Activated CD8-positive, alpha-beta T cell treated with anti-CD3 and anti-CD28 coated beads, Interleukin-2, amount 10 ng/mL, durations not matched to agents 7 days and 5 days (primary cell): ENCODE data around the gene ACTR8. TPM values are rescaled to one million over a fixed set of nuclear protein-coding genes. Genes with fewer than 3 reads are reported as not detected.

Experiments used
- ATAC-seq: fragments of 150-1000 bp; cut with Tn5 transposase; one replicate; pipeline ENCODE4 v1.10.0; 2021; ENCODE audit warnings: moderate library complexity
- CTCF ChIA-PET: fragments of 350-600 bp; sonication (Branson Sonifier 250); formaldehyde crosslinking; loops from one replicate; lab custom pipeline; 2021; ENCODE audit warnings: antibody characterized with exemption; lab: Charles Lee
- POLR2A ChIA-PET: fragments of 350-600 bp; sonication (Branson Sonifier 250); formaldehyde crosslinking; loops from one replicate; lab custom pipeline; 2021; ENCODE audit warnings: antibody characterized with exemption; lab: Charles Lee
- DNase-seq: peaks from one replicate; pipeline ENCODE4 v3.0.0-alpha.2; 2020
- H3K27ac Mint-ChIP-seq: one replicate; pipeline ENCODE4 v1.8.0; 2021; ENCODE audit warnings: mild to moderate bottlenecking, mixed read lengths
- H3K27me3 Mint-ChIP-seq: one replicate; pipeline ENCODE4 v1.8.0; 2021; ENCODE audit warnings: low read depth, mixed read lengths
- H3K36me3 Mint-ChIP-seq: one replicate; pipeline ENCODE4 v1.8.0; 2021; ENCODE audit warnings: low read depth, mixed read lengths
- H3K4me1 Mint-ChIP-seq: one replicate; pipeline ENCODE4 v1.8.0; 2021; ENCODE audit warnings: low read depth, mixed read lengths
- H3K4me3 Mint-ChIP-seq: one replicate; pipeline ENCODE4 v1.8.0; 2021; ENCODE audit warnings: mild to moderate bottlenecking, mixed read lengths
- H3K9me3 Mint-ChIP-seq: one replicate; pipeline ENCODE4 v1.8.0; 2022; ENCODE audit warnings: mixed read lengths; ENCODE audit not compliant: insufficient read depth
- total RNA-seq, 2 experiments: library from RNA; stranded (reverse); gene quantifications; one replicate each; pipeline ENCODE4 v1.2.3, GENCODE V29; 2021

The ACTR8 gene
- total RNA-seq, 2 experiments from 2014 or later: 29.2 to 37.1 TPM

GRCh38 chr3:53862241-53862640 is 19.7 kb downstream of the ACTR8 start:
- ATAC-seq: no peak
- Mint-ChIP-seq H3K27ac (no peak overlapping the region), H3K4me1 (peaks cover 5% of the 10 kb centered on the region), H3K4me3 (no peak overlapping the region), H3K9me3 (no peaks in the 10 kb centered on the region), H3K36me3 (peaks cover 30% of the 10 kb centered on the region), H3K27me3 (no peaks in the 10 kb centered on the region)
- DNase-seq: no peak
- POLR2A ChIA-PET: no interaction called here
- CTCF ChIA-PET: no interaction called here

GRCh38 chr3:53860196-53860595 is 21.8 kb downstream of the ACTR8 start:
- CTCF ChIA-PET: no interaction called here
- no peak overlapping the region for H3K27ac Mint-ChIP-seq

GRCh38 chr3:53859178-53859577 is 22.8 kb downstream of the ACTR8 start:
- Mint-ChIP-seq H3K4me3 (no peak overlapping the region), H3K36me3 (peaks cover 23% of the 10 kb centered on the region), H3K27me3 (peaks cover 2% of the 10 kb centered on the region), H3K4me1 (peaks cover 11% of the 10 kb centered on the region), H3K9me3 (no peaks in the 10 kb centered on the region), H3K27ac (no peak overlapping the region)
- ChIA-PET POLR2A (no interaction called here), CTCF (no interaction called here)
- ATAC-seq (no peak), DNase-seq (no peak)

More at GRCh38 chr3:53860196-53860595, 21.8 kb downstream of the ACTR8 start:
- POLR2A ChIA-PET: no interaction called here
- peaks cover 30% of the 10 kb centered on the region for H3K36me3 Mint-ChIP-seq
- H3K4me3 Mint-ChIP-seq: no peak overlapping the region
- H3K4me1 Mint-ChIP-seq: peaks cover 11% of the 10 kb centered on the region
- H3K27me3 Mint-ChIP-seq: no peaks in the 10 kb centered on the region
- ATAC-seq (no peak), DNase-seq (no peak)
- no peaks in the 10 kb centered on the region for H3K9me3 Mint-ChIP-seq

- Mint-ChIP-seq H3K9me3 (no peaks in the 10 kb centered on the region), H3K4me1 (peaks cover 11% of the 10 kb centered on the region), H3K27me3 (peaks cover 4% of the 10 kb centered on the region), H3K4me3 (no peak overlapping the region), H3K36me3 (peaks cover 19% of the 10 kb centered on the region), H3K27ac (no peak overlapping the region)
- ChIA-PET CTCF (no interaction called here), POLR2A (no interaction called here)
- DNase-seq (no peak), ATAC-seq (no peak)
Measured at GRCh38 chr3:53858096-53858741, 23.7 kb downstream of the ACTR8 start.

- no peak overlapping the region for H3K4me3 Mint-ChIP-seq
- H3K27ac Mint-ChIP-seq: no peak overlapping the region
- H3K4me1 Mint-ChIP-seq: peaks cover 11% of the 10 kb centered on the region
- H3K27me3 Mint-ChIP-seq: peaks cover 8% of the 10 kb centered on the region
- H3K9me3 Mint-ChIP-seq: no peaks in the 10 kb centered on the region
- no peak for DNase-seq
- ChIA-PET POLR2A (interaction anchor here (1.1 kb wide), 1 partner anchor 10 kb away, joined by 4 read pairs; no protein-coding TSS in a partner anchor), CTCF (no interaction called here)
- no peak for ATAC-seq
- peaks cover 12% of the 10 kb centered on the region for H3K36me3 Mint-ChIP-seq
Measured at GRCh38 chr3:53856964-53857363, 25.0 kb downstream of the ACTR8 start.

GRCh38 chr3:53850895-53851294 is 31.1 kb downstream of the ACTR8 start:
- peaks cover 28% of the 10 kb centered on the region for H3K27me3 Mint-ChIP-seq
- peaks cover 2% of the 10 kb centered on the region for H3K4me1 Mint-ChIP-seq
- ChIA-PET POLR2A (no interaction called here), CTCF (no interaction called here)
- H3K36me3 Mint-ChIP-seq: no peaks in the 10 kb centered on the region
- ATAC-seq (no peak), DNase-seq (no peak)
- H3K9me3 Mint-ChIP-seq: no peaks in the 10 kb centered on the region
- H3K4me3 Mint-ChIP-seq: no peak overlapping the region
- no peak overlapping the region for H3K27ac Mint-ChIP-seq

- H3K36me3 Mint-ChIP-seq: no peaks in the 10 kb centered on the region
- peaks cover 34% of the 10 kb centered on the region for H3K27me3 Mint-ChIP-seq
- POLR2A ChIA-PET: no interaction called here
- no peak for DNase-seq
- no peaks in the 10 kb centered on the region for H3K9me3 Mint-ChIP-seq
- H3K4me1 Mint-ChIP-seq: peaks cover 2% of the 10 kb centered on the region
- no peak overlapping the region for H3K4me3 Mint-ChIP-seq
- ATAC-seq: no peak
- H3K27ac Mint-ChIP-seq: no peak overlapping the region
- CTCF ChIA-PET: no interaction called here
Measured at GRCh38 chr3:53849916-53850315, 32.0 kb downstream of the ACTR8 start.

- Mint-ChIP-seq H3K27ac (no peak overlapping the region), H3K9me3 (no peaks in the 10 kb centered on the region), H3K4me1 (peaks cover 2% of the 10 kb centered on the region), H3K27me3 (peaks cover 47% of the 10 kb centered on the region), H3K4me3 (peak overlapping the region; percentile 52), H3K36me3 (no peaks in the 10 kb centered on the region)
- POLR2A ChIA-PET: interaction anchor here (0.9 kb wide), 1 partner anchor 10 kb away, joined by 4 read pairs; no protein-coding TSS in a partner anchor
- CTCF ChIA-PET: no interaction called here
- DNase-seq: no peak
- no peak for ATAC-seq
Measured at GRCh38 chr3:53846851-53847155, 35.1 kb downstream of the ACTR8 start.

- ChIA-PET CTCF (no interaction called here), POLR2A (interaction anchor here (0.9 kb wide), 1 partner anchor 10 kb away, joined by 4 read pairs; no protein-coding TSS in a partner anchor)
- H3K4me1 Mint-ChIP-seq: peaks cover 2% of the 10 kb centered on the region
- H3K36me3 Mint-ChIP-seq: no peaks in the 10 kb centered on the region
- H3K9me3 Mint-ChIP-seq: no peaks in the 10 kb centered on the region
- H3K27me3 Mint-ChIP-seq: peaks cover 47% of the 10 kb centered on the region
- no peak within 1 kb of the TSS for H3K27ac Mint-ChIP-seq
- peak; percentile 68 for ATAC-seq
- no peak for DNase-seq
- peak within 1 kb of the TSS; percentile 52 for H3K4me3 Mint-ChIP-seq
Measured at GRCh38 chr3:53846134-53846850, 35.7 kb downstream of the ACTR8 start, which contains the start of the genes CHDH and IL17RB. CHDH (minus strand) TSS chr3:53846419; CDS start chr3:53824008, 22,411 bp downstream. IL17RB (plus strand) TSS chr3:53846568; CDS start chr3:53846589, 21 bp downstream.

- Mint-ChIP-seq H3K27ac (no peak overlapping the region), H3K36me3 (no peaks in the 10 kb centered on the region), H3K9me3 (no peaks in the 10 kb centered on the region), H3K4me3 (peak overlapping the region; percentile 18), H3K27me3 (peaks cover 47% of the 10 kb centered on the region), H3K4me1 (peaks cover 2% of the 10 kb centered on the region)
- POLR2A ChIA-PET: no interaction called here
- no peak for DNase-seq
- peak; percentile 57 for ATAC-seq
- CTCF ChIA-PET: no interaction called here
Measured at GRCh38 chr3:53845881-53846133, 36.1 kb downstream of the ACTR8 start.

GRCh38 chr3:53845103-53845880 is 36.7 kb downstream of the ACTR8 start:
- Mint-ChIP-seq H3K27me3 (peaks cover 49% of the 10 kb centered on the region), H3K27ac (no peak overlapping the region), H3K9me3 (no peaks in the 10 kb centered on the region), H3K4me1 (peaks cover 2% of the 10 kb centered on the region), H3K36me3 (no peaks in the 10 kb centered on the region), H3K4me3 (peak overlapping the region; percentile 46)
- POLR2A ChIA-PET: no interaction called here
- DNase-seq: no peak
- CTCF ChIA-PET: no interaction called here
- ATAC-seq: no peak
